Right hindlimb (tissue), 1 donor: ENCODE measurements around the gene DLGAP1.

Experiments
- DNase-seq: peaks from one replicate; pipeline ENCODE4 v3.0.0-alpha.2; 2018

Gene DLGAP1

GRCh38 chr18:3452750-3453539 is 1002.2 kb downstream of the DLGAP1 start:
- no peak for DNase-seq

DNA sequence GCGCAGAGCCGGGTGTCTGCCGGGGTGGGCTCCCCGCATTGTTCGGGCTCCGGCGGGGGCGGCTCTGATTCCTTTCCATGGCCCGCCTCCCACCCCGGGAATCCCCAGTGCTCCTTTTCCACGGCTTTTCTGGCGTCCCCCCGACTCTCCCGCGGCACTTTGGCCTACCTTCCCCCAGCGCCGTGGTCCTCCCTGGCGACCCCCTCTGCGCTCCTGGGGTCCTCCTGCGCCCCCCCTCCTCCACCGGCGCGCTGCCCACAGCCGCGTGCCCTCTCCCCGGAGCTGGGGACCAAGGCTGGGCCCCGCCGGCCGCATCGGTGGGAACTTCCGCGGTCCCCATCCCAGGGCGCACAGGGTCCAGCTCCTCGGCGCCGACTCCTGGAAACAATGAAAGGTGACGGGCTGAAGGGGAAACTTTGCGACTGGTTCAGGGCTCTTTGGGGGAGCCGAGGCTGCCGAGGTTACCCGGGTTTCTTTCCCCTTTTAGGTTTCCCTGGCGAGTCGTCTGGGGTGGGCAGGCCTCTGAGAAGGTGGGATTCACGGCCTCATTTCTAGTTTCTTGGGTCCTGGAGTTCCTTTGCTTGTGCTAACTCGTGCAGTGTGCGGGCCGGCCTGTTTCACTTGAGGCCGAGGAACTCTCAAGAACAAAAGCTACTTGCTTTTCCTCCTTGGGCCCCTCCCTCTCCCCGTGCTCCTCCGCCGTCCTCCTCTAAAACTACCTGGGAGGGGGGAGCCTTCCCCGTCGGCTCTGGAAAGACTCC is 1002.9 kb downstream of the DLGAP1 start:
- peak; percentile 61 for DNase-seq

- peak; percentile 96 for DNase-seq
Observed at GRCh38 chr18:3451183-3451988, 1003.7 kb downstream of the DLGAP1 start.

DNA sequence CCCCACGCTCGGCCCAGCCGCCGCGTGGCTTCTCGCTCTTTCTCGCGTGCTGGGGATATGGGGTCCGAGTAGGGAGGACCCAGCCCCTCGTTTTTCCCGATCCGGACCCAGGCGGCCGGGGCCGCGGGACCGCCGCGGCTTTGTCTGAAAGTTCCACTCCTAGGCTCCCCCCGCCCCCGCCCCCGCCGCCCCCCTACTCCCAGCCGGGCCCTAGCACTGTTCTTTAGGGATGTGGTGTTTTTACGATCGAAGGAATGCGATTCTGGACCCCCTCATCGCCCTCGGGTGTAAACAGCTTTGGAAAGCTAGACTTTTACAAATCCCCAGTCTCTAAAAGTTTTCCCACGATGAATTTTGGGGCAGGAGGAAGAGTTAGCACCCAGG is 1004.3 kb downstream of the DLGAP1 start:
- no peak for DNase-seq

- DNase-seq, result peak; percentile 90
Observed at GRCh38 chr18:3450012-3450798, 1004.9 kb downstream of the DLGAP1 start, which contains the start of gene TGIF1. TGIF1 (plus strand) TSS chr18:3450172; CDS start chr18:3450490, 318 bp downstream.

DNA sequence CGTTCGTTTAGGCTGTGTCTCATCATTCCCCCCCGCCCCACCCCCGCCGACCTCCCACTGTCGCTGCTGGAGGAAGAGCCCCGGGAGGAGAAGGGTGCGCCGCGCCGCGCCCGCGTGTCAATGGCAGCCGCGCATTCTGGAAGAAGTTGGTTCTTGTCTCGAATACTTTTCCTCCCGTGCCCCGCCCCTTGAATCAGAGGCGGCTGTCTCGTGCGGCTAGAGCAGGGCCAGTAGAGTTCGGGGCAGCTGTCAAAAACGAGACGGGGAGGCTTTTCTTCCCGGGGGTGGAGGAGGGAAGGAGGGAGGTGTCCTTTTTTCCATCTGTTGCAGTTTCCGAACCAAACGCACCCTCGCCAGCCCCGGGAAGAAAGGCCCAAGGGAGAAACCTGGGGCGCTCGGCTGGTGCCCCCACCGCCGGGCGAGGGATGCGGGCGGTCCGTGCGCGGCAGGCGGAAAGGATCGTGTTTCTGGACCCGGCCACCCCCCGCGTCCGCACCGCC is 1005.5 kb downstream of the DLGAP1 start:
- peak; percentile 91 for DNase-seq

- no peak for DNase-seq
Observed at GRCh38 chr18:3448838-3449511, 1006.1 kb downstream of the DLGAP1 start.

DNA sequence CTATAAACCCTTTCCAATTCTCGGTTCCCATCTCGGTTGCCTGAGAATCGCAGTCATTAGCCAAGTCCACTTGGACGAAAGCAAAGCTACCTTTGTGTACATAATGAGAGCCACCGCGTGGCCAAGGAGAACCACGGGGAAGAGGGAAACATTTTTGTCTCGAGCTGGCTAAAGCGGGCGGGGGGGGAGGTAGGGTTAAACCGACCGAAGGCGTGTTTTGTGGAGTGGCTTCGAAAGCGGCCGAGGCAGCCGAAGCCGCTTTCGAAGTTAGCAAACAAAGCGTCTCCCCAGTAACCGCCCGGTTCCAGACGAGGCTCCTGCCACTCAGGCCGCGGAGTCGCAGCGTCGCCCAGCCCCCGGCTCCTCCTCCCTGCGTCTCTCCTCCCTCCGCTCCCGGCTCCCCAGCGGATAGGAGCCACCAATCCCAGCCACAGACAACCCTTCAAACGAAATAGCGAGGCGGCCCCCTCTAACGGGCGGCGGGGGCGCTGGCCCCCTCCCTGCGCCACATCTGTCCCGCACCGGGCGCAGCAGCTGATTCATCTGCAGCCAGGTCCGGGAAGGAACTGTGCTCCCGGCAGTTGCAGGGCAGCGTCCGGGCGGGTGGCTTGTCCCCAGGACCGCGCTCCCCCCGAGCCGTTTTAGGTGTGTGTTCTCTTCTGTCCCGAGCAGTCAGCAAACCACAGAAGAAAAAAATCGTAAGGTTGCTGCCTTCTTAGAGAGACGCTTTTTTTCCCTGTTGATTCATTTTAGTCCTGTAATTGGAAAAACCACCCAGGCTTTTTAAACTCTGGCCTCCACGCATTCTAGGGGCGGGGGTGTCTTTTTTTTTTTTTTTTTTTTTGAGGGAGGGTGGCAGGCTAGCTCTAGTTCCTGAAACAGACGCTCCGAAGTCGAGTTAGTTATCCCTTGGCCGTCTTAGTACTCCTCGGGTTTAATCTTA is 1006.9 kb downstream of the DLGAP1 start:
- peak; percentile 99 for DNase-seq

- DNase-seq, result peak; percentile 87
Observed at GRCh38 chr18:3447068-3447894, 1007.8 kb downstream of the DLGAP1 start.
